Brain microvascular endothelial cell (primary cell): ENCODE results near the gene GAL.

Experiments
- DNase-seq: peaks from one replicate; pipeline ENCODE4 v3.0.0-alpha.2; 2020
- H3K27ac ChIP-seq: fragments of 250-450 bp; sonication (Bioruptor Pico); 2 replicates; pipeline ENCODE4 v1.5.1; 2020; ENCODE audit warnings: mild to moderate bottlenecking, moderate library complexity
- H3K27me3 ChIP-seq: fragments of 250-450 bp; sonication (Bioruptor Pico); replicated peaks from 2 replicates; pipeline ENCODE4 v1.5.1; 2020; ENCODE audit warnings: mild to moderate bottlenecking
- H3K36me3 ChIP-seq: fragments of 250-450 bp; sonication (Bioruptor Pico); replicated peaks from 2 replicates; pipeline ENCODE4 v1.5.1; 2020; ENCODE audit warnings: mild to moderate bottlenecking
- H3K4me3 ChIP-seq: 2 replicates; pipeline ENCODE4 v1.5.1; 2011; ENCODE audit warnings: low read depth, mild to moderate bottlenecking, control low read depth, low read length, moderate library complexity
- CTCF ChIP-seq: IDR thresholded peaks from 2 replicates; pipeline ENCODE4 v1.5.1; 2011; ENCODE audit warnings: low read depth, mild to moderate bottlenecking, moderate library complexity, low read length, control low read depth, inconsistent platforms; ENCODE audit errors: missing control alignments
- in situ Hi-C: cut with HindIII; loops from 2 replicates; pipeline ENCODE4 v1.10.0; 2017; ENCODE audit warnings: low sequenced_read_pairs, low pct_ligation_motif_present

GAL gene

GRCh38 chr11:68692115-68692514, 7.8 kb downstream of the GAL start:
- DNase-seq, result no peak
- in situ Hi-C loops, result no loop called here
- Histone ChIP-seq H3K27me3 (peaks cover 23% of the 10 kb centered on the region), H3K36me3 (no peaks in the 10 kb centered on the region), H3K4me3 (no peak overlapping the region), H3K27ac (no peak overlapping the region)
- no peak for TF ChIP-seq CTCF

- H3K27me3 ChIP-seq, result peaks cover 23% of the 10 kb centered on the region
- DNase-seq, result no peak
- no peak overlapping the region for H3K4me3 ChIP-seq
- no peak for TF ChIP-seq CTCF
- no peak overlapping the region for H3K27ac ChIP-seq
- in situ Hi-C loops, result no loop called here
- H3K36me3 ChIP-seq, result no peaks in the 10 kb centered on the region
These were observed 8.6 kb downstream of the GAL start for GRCh38 chr11:68692871-68693483.

- no peak for TF ChIP-seq CTCF
- Histone ChIP-seq H3K27me3 (peaks cover 23% of the 10 kb centered on the region), H3K4me3 (no peak overlapping the region), H3K36me3 (no peaks in the 10 kb centered on the region), H3K27ac (no peak overlapping the region)
- DNase-seq, result no peak
- in situ Hi-C loops, result no loop called here
These were observed 9.1 kb downstream of the GAL start for GRCh38 chr11:68693484-68693882.

GRCh38 chr11:68694431-68695297, 10.3 kb downstream of the GAL start:
- in situ Hi-C loops, result no loop called here
- TF ChIP-seq CTCF, result no peak
- no peak for DNase-seq
- Histone ChIP-seq H3K27me3 (peaks cover 16% of the 10 kb centered on the region), H3K4me3 (no peak overlapping the region), H3K27ac (no peak overlapping the region), H3K36me3 (no peaks in the 10 kb centered on the region)

- H3K4me3 ChIP-seq, result no peak overlapping the region
- peaks cover 15% of the 10 kb centered on the region for H3K27me3 ChIP-seq
- TF ChIP-seq CTCF, result no peak
These were observed 11.2 kb downstream of the GAL start for GRCh38 chr11:68695531-68695930.

GRCh38 chr11:68698993-68699392, 14.6 kb downstream of the GAL start:
- no peak for DNase-seq
- in situ Hi-C loops, result no loop called here
- Histone ChIP-seq H3K4me3 (no peak overlapping the region), H3K27ac (no peak overlapping the region), H3K27me3 (peaks cover 25% of the 10 kb centered on the region), H3K36me3 (no peaks in the 10 kb centered on the region)
- TF ChIP-seq CTCF, result no peak

More at GRCh38 chr11:68695531-68695930, 11.2 kb downstream of the GAL start:
- in situ Hi-C loops, result no loop called here
- Histone ChIP-seq H3K36me3 (no peaks in the 10 kb centered on the region), H3K27ac (no peak overlapping the region)
- DNase-seq, result no peak
